ENCODE data around the gene MOB1A. TPM values are rescaled to one million over a fixed set of nuclear protein-coding genes. Genes with fewer than 3 reads are reported as not detected.
A peak's percentile ranks its signal among the peaks of the same experiment; 100 is the strongest.

The MOB1A gene
- total RNA-seq, 6 donors from 2014 or later: 23.1 to 143 (median 94.5) TPM

- peaks cover 16 to 26% (median 20%) of the 10 kb centered on the region in 4 donors for H3K4me1 ChIP-seq
- H3K27ac ChIP-seq: peak within 1 kb of the TSS; percentile 36 to 77 (median 59)
- ATAC-seq (ENCODE audit: low FRiP score in 2 of 2): peak; percentile 93 to 99
- 8 to 10% methylated on average over 13 to 22 of the region's 67 CpGs for WGBS, 2 donors
- no peaks in the 10 kb centered on the region for H3K9me3 ChIP-seq
- H3K4me3 ChIP-seq: peak within 1 kb of the TSS; percentile 66 to 87 (median 74)
- peak; percentile 93 to 97 for DNase-seq
- H3K36me3 ChIP-seq: peaks cover 0 to 24% (median 4%) of the 10 kb centered on the region in 4 donors
- no peak for TF ChIP-seq EP300 (IDR thresholded peaks at IDR 0.05)
- TF ChIP-seq, protein P1, sequence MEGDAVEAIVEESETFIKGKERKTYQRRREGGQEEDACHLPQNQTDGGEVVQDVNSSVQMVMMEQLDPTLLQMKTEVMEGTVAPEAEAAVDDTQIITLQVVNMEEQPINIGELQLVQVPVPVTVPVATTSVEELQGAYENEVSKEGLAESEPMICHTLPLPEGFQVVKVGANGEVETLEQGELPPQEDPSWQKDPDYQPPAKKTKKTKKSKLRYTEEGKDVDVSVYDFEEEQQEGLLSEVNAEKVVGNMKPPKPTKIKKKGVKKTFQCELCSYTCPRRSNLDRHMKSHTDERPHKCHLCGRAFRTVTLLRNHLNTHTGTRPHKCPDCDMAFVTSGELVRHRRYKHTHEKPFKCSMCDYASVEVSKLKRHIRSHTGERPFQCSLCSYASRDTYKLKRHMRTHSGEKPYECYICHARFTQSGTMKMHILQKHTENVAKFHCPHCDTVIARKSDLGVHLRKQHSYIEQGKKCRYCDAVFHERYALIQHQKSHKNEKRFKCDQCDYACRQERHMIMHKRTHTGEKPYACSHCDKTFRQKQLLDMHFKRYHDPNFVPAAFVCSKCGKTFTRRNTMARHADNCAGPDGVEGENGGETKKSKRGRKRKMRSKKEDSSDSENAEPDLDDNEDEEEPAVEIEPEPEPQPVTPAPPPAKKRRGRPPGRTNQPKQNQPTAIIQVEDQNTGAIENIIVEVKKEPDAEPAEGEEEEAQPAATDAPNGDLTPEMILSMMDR (IDR thresholded peaks at IDR 0.05): peak; percentile 66 to 97 (median 80)
- peak in 3 of 4 donors; percentile 19 to 39 (median 27) for TF ChIP-seq POLR2A (IDR thresholded peaks at IDR 0.05)
- TF ChIP-seq POLR2AphosphoS5 (IDR thresholded peaks at IDR 0.05): peak; percentile 10 to 39
- H3K27me3 ChIP-seq: no peaks in the 10 kb centered on the region
These were observed 30.8 kb downstream of the MOB1A start, which contains the start of gene BOLA3 for GRCh38 chr2:74147727-74148456. TSS of gene BOLA3 (minus strand) at chr2:74147912. CDS start at chr2:74147874, 38 bp downstream.

DNA sequence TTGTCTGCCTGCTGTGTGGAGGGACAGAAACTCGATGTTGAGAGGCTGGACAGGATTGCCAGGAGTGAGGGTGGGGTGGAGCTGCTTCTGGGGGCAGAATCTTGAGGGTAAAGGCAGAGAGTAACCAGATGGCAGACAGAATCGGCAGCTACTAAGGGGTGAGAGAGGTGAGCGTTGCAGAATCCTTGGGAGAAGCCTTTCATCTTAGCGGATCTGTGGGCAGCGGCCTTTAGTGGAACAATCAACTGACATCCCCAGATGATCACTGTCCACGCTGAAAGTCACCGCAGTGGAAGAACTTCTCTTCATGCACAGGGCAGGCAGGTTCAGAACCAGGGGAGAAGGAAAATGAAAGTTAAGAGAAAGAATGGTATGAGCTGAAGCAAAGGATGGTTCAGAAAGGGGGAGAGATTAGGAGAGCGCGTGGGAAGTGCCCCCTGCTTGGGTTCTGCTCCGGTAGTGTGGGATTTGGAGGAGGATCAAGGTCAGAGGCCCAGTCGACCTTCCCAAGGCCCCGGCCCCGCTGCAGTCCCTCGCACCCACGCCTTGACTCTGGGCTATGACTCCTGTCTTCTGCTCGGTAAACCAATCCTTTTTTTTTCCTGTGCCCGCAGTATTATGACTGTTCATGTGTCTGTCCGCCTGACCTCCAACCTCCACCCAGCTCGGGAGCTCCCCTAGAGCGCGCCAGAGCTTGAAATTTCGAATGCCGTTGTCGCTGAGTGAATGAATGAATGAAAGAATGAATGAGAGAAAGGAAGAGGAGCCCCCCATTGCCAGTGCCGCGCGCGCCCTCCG is 31.6 kb downstream of the MOB1A start:
- no peaks in the 10 kb centered on the region for H3K27me3 ChIP-seq
- no peak for TF ChIP-seq POLR2A (IDR thresholded peaks at IDR 0.05)
- TF ChIP-seq, protein P1 (IDR thresholded peaks at IDR 0.05): no peak
- ATAC-seq (ENCODE audit: low FRiP score in 2 of 2) (peak in 1 of 2 donors; percentile 3), DNase-seq (no peak)
- H3K27ac ChIP-seq: peak overlapping the region; percentile 36 to 77 (median 59)
- 10 to 11% methylated on average over 24 of the region's 29 CpGs for WGBS, 2 donors
- H3K9me3 ChIP-seq: no peaks in the 10 kb centered on the region
- H3K4me3 ChIP-seq: peak overlapping the region; percentile 66 to 87 (median 74)
- H3K36me3 ChIP-seq: peaks cover 0 to 22% (median 5%) of the 10 kb centered on the region in 4 donors
- peaks cover 16 to 26% (median 20%) of the 10 kb centered on the region in 4 donors for H3K4me1 ChIP-seq

DNA sequence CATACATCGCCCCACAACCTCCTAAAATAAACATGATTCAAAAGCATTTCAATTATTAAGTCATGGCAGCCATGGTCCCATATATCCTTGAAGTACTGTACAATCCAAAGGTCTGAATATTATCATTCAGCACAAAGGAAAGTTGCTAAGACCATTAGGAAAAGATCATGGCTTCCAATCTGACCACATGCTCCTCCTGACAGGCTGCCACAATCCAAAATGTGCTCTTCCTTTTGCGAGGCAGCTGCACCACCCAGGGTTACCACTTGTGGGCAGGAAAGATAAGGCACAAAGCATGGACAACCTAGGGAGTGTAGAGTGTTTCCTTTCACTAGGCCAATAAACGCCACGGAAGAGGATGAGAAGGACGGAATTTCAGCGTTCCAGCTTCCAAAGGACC is 36.3 kb downstream of the MOB1A start:
- WGBS, 2 donors: 76 to 79% methylated on average over 6 of the region's 6 CpGs
- no peaks in the 10 kb centered on the region for H3K9me3 ChIP-seq
- H3K36me3 ChIP-seq: peaks cover 0 to 14% (median 3%) of the 10 kb centered on the region in 4 donors
- no peak overlapping the region for H3K27ac ChIP-seq
- DNase-seq (no peak), ATAC-seq (ENCODE audit: low FRiP score in 2 of 2) (no peak)
- H3K4me1 ChIP-seq: peaks cover 11 to 13% (median 13%) of the 10 kb centered on the region in 4 donors
- no peaks in the 10 kb centered on the region for H3K27me3 ChIP-seq
- TF ChIP-seq, protein P1 (IDR thresholded peaks at IDR 0.05): no peak
- no peak for TF ChIP-seq EP300 (IDR thresholded peaks at IDR 0.05)
- no peak for TF ChIP-seq POLR2A (IDR thresholded peaks at IDR 0.05)
- TF ChIP-seq POLR2AphosphoS5 (IDR thresholded peaks at IDR 0.05): no peak
- H3K4me3 ChIP-seq: no peak overlapping the region

GRCh38 chr2:74138600-74139323 is 39.9 kb downstream of the MOB1A start:
- 88 to 96% methylated on average over 10 to 18 of the region's 19 CpGs for WGBS, 2 donors
- Histone ChIP-seq H3K4me1 (no peaks in the 10 kb centered on the region), H3K27me3 (no peaks in the 10 kb centered on the region), H3K4me3 (no peak overlapping the region), H3K9me3 (no peaks in the 10 kb centered on the region), H3K36me3 (peaks cover 0 to 20% (median 7%) of the 10 kb centered on the region in 4 donors), H3K27ac (no peak overlapping the region)
- DNase-seq (peak in 1 of 2 donors; percentile 26), ATAC-seq (ENCODE audit: low FRiP score in 2 of 2) (no peak)
- TF ChIP-seq, protein P1 (IDR thresholded peaks at IDR 0.05): no peak
- no peak for TF ChIP-seq POLR2AphosphoS5 (IDR thresholded peaks at IDR 0.05)
- TF ChIP-seq EP300 (IDR thresholded peaks at IDR 0.05): no peak
- no peak for TF ChIP-seq POLR2A (IDR thresholded peaks at IDR 0.05)

Data from upper lobe of left lung (tissue), 6 donors.